NCI-H2227 (cell line): ENCODE results near the gene NRROS.
A peak's percentile ranks its signal among the peaks of the same experiment; 100 is the strongest.

Experiments
- DNase-seq: peaks from one replicate; lab custom pipeline; 2025; ENCODE audit not compliant: unreplicated experiment; lab: John Stamatoyannopoulos, UW

The NRROS gene

DNA sequence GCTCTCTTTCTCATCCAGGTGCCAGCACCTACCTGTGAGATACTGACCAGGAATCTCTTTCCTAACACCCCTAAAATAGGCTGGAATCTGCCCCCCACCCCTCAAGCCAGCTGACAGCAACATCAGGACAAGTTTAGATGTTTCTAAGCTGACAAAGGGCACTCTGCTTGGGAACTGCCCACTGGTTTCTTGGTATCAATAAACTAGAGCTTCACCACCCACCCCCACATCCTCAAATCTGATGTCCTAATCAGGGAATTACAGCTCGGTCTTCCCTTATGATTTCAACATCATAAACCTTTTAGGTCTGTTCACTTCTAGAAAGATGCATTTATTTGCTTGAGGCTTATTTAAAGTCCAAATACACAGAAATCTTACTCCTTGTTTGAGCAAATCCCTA, 37.9 kb downstream of the NRROS start:
- DNase-seq, result no peak

DNA sequence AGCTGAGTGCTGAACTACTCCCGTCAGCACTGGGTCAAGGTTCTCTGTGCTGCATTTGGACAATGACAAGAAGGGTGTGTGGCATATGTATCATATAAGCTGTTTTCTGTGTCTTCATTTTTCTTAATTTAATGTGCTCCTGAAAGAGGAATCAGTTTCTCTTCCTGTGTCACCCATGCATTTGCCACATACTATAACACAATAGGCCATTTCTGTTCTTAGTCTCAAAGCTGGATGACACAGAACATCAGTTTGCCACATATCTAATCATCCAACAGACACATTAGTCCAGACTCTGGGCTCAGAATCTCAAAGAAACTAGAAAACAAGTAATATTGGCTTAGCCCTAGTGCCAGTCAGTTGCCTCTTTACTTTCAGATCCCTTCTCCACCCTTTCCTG, 38.4 kb downstream of the NRROS start:
- DNase-seq, result no peak

DNA sequence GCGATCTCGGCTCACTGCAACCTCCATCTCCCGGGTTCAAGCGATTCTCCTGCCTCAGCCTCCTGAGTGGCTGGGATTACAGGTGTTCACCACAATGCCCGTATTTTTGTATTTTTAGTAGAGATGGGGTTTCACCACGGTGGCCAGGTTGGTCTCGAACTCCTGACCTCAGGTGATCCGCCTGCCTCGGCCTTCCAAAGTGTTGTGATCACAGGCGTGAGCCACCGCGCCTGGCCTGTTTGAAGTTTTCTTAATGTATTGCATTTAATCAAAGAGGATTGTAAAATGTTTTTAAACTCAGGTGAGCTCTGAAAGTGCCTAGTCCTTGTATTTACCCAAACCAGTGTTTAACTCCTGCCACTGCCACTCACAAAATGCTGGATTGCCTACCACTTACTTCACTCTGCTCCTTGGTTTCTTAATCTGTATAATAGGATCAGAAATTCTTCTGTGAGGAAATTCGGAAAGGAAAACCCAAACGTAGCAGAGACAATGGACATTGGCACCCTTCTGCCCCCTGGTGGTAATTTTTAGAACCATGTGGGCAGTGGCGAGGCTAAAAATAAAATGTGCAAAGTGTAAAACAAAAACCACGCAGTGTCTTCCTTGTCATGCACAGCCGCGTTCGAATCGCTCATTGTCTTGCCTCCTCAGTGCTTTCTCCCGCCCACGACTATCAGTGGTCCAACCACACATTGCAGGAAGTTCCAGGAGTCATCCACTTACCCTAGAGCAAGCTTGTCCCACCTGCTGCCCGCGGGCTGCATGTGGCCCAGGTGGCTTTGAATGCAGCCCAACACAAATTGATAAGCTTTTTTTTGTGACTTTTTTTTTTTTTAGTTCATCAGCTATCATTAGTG, 45.3 kb downstream of the NRROS start:
- DNase-seq, result peak; percentile 69

DNA sequence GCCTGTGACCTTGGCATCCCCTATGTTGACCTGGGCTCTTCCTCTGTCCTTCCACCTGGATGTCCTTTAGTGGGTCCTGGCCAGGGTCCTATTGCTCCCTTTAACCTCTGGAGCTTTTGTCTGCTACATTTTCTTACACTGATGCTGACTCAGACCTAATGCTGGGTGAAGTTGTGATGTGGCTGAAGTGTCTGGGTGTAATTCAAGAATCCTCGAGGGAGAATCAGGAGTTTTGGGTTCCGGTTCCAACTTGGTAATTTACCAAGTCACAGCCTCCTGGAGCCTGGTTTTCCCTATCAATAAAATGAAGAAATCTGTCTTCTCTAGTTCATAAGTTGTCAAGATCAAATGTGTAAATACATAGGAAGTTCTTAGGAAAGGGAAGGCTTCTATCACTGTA, 46.9 kb downstream of the NRROS start:
- DNase-seq, result no peak

DNA sequence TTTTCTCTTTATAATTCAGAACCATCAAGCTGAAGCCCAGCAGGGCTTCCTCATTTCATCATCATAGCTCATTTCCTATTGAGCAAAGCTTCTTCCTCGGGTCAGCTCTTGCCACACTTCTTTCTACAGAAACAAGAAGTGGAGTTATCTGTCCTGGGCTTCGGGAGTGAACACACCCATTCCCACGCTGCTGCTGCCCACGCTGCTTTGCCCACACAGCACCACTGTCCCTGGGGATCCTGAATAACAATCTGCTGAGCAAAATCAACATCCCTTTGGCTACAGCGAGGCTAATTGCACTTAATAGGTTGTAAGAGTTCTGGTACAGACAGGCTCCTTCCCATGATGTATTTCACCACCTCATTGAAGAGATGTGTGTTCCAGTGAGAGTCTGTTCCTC, 48.9 kb downstream of the NRROS start:
- peak; percentile 13 for DNase-seq

DNA sequence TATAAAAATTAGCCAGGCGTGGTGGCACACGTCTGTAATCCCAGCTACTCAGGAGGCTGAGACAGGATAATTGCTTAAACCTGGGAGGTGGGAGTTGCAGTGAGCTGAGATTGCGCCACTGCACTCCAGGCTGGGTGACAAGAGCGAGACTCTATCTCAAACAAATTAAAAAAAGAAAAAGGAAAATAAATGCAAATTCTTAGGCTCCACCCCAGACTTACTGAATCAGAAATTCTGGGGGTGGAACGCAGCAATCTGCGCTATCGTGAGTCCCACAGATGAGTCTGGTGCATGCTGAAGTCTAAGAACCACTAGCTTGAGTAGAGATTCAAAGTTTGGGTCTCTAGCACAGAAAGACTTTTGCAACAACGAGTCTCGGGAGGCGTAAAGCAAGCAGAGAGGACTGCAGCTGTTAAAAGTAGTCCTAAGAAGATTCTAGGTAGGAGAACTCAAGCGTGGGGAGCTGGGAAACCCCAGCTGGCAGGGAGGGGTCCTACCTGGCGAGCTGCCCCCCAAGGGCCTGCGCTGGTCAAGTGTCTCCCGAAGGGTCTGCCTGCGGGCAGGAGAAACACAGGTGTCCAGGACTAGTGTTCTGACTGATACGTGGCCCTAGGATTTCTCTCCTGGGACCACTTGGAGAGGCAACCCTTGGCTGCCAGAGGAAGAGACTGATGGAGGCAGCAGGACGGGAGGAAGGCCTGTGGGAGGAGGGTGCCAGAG, 50.6 kb downstream of the NRROS start:
- DNase-seq, result no peak

DNA sequence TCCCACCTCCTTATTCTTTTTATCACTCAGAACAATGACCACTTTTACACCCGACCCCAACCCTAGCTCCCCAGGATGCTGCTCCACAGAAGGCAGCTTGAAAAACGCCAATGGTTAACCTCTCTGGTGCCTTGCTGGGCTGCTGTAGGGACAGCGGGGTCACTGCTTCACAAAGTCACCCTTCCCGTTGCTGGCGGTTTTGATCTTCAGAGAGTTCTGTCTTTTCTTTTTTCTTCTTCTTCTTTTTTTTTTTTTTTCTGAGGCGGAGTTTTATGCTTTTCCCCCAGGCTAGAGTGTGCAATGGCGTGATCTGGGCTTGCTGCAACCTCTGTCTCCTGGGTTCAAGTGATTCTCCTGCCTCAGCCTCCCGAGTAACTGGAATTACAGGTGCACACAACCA, 51.9 kb downstream of the NRROS start:
- no peak for DNase-seq

DNA sequence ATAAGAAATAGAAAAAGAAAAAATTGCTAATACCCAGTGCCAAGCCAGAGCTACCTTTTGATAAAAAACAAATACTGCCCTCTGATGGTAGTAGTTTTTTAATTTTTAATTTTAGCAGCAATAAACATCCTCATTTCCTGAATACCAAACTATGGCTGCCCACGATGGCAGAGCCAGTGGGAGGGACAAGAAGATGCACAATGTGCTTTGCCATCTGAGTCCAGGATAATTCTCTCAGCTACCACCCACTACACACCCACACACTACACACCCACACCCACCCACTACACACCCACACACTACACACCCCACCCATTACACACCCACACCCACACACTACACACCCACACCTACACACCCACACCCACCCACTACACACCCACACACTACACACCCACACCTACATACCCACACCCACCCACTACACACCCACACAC, 54.7 kb downstream of the NRROS start:
- DNase-seq, result no peak

DNA sequence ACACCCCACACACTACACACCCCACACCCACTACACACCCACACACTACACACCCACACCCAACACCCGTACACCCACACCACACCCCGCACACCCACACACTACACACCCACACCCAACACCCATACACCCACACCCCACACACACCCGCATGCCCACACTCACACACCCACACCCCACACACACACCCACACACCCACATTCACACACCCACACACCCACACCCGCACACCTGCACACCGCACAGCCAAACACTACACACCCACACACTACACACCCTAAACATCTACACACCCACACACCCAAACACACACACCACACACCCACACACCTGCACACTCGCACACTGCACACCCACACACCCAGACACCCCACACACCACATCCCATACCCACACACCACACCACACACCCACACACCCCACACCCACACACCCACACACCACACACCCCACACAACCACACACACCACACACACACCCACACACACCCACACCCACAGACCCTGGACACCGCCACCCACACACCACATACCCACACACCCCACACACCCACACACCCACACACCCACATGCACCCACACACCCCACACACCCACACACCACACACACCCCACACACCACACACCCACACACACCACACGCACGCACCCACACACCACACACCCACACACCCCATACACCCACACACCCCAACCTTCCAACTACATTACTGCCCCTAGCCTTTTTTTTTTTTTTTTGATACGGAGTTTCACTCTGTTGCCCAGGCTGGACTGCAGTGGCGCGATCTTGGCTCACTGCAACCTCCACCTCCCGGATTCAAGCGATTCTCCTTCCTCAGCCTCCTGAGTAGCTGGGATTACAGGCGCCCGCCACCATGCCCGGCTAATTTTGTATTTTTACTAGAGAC, 55.7 kb downstream of the NRROS start:
- DNase-seq, result no peak

DNA sequence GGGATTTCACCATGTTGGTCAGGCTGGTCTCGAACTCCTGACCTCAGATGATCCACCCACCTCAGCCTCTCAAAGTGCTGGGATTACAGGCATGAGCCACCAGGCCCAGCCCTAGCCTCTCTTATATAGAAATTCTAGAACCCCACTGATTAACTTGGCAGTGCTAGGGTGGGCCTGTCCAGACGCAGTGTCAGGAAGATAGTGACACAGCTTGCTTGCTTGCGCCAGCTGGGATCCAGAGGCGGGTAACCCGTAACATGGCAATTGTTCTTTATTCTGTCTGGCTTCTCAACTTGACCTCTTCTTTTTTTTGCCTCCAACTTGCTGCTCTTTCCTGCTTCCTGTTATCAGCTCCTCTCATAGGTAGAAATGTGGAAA, 56.3 kb downstream of the NRROS start:
- DNase-seq, result no peak

DNA sequence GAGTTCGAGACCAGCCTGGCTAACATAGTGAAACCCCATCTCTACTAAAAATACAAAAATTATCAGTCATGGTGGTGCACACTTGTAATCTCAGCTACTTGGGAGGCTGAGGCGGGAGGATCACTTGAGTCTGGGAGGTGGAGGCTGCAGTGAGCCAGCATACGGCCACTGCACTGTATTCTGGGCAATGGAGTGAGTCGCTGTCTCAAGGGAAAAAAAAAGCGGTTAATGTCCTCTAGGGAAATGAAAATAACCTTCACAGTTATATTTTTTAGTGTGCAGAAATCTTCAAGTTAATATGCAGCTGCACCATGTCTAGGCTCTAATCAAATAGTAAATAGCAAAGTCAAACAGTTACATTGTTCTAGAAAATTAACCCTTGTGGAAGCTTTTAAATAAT, 57.8 kb downstream of the NRROS start:
- no peak for DNase-seq

DNA sequence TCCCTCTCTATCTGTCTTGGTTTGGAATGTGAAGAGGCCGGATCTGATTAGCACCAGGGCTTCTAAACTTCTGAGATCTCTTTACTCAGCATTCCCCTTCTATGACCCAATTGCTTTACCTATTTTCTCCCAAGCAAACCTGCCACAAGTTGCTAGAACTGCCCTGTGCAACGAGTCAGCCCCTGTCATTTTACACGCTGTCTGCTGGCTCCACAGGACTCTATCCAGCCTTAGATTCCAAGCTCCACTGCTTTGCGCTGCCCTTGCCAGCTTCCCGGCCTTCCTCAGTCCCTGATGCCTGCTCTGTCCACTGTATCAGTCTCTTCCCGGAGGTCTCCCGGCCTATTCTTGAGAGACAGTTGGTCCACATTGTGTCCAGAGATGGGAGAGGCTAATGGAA, 60.3 kb downstream of the NRROS start:
- DNase-seq, result no peak

DNA sequence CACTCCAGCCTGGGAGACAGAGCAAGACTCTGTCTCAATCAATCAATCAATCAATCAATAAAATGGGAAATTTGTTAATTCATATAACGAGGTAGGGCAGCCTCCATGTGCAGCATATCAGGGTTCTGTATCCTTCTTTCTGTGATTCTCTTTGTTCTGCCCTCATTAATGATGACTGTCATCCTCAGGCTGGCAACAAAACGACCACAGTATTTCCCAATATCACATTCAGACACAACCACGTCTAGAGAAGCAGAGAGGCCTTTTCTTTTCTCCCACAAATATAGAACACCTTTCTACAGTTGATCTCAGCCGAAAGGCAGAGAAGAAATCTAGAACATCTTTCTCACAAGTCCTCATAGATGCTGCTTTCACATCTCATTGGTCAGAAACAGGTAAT, 61.3 kb downstream of the NRROS start:
- no peak for DNase-seq

DNA sequence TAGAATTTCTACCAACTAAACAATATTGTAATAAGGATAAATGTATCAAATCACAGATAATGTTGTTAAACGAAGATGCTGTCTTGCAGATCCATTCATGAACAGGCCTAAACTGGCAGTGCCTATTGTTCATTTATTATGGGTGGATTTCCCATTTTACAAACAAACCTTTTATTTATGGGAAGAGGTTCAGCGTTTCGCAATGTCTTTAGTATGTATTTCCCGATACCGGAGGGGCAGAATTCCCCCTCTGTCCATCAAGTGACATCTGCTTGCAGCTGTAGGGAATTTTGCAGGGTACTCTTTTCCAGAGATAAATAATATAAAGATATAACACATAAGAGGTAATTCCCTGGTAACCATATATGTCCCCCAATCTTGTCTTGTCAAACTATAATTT, 66.8 kb downstream of the NRROS start:
- DNase-seq, result no peak

DNA sequence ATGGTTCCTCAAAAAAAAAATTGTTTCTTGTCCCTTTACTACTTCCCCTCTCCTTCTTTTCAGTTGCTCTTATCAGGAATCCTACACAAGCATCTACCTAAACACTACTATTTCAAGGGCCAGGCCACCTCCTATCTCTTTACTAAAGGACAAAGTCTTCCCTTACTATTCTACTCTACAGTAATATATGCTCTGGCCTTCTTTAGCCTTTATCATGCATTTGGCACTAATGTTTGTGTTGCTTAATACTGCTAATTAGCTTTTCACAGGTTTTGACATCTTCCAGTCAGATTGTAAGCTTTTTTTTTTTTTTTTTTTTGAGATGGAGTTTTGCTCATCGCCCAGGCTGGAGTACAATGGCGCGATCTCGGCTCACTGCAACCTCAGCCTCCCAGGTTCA, 67.2 kb downstream of the NRROS start:
- no peak for DNase-seq

DNA sequence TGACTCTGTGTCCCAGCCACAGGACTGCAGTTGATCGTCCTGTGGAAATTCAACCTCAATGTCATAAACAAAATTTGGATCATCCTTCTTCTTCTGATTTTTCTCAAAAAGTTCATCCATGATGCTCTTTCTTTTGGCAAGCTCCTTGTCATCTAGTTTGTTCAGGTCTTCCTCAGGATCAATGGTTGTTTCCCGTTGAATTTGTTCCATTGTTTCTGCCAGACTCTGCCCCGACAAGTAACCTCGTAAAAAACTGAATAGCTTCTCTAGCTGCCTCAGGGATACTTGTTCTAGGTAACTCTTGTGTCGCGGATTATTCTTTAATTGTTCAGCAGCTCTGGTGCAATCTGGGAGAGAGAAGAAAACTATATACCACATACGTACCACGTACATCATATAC, 68.1 kb downstream of the NRROS start:
- no peak for DNase-seq

DNA sequence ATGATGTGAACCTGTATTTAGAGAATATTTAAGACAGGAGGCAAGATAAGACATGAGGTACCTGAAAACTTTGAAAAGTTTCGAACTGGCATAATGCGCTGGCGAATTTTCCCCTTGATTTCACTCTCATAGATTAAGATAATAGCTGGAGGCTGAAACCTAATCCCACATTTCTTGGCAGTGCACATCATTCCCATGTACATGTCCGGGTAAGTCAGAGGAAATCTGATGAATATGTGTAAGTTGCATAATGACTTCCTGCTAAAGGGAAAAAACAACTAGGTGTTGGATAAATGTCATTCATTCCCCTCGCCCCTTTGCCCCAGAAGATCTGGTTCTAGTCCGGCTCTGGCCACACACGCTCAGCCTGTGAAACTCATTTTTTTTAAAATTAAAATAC, 69.0 kb downstream of the NRROS start:
- no peak for DNase-seq
